ENCODE data around the gene GRAMD4. TPM values are rescaled to one million over a fixed set of nuclear protein-coding genes. Genes with fewer than 3 reads are reported as not detected.

GRAMD4 gene
- total RNA-seq, 2 experiments from 2014 or later, result 46.9 to 52.4 TPM

- no peak overlapping the region for H2AFZ ChIP-seq (ENCODE audit: low read length)
- TF ChIP-seq EZH2phosphoT487 (IDR thresholded peaks at IDR 0.05; ENCODE audit: borderline replicate concordance, low read depth, low read length), result no peak
- TF ChIP-seq CTCF (conservative IDR thresholded peaks at IDR 0.05; ENCODE audit: low read length), result no peak
- H3K4me2 ChIP-seq (ENCODE audit: low read length), result no peak overlapping the region
- H4K20me1 ChIP-seq (ENCODE audit: insufficient read depth, low read length), result no peaks in the 10 kb centered on the region
- CTCF ChIA-PET (ENCODE audit: unreplicated experiment), result no interaction called here
- no peak for DNase-seq (ENCODE audit: low spot score)
- peaks cover 18% of the 10 kb centered on the region; the same call in 1 of the 2 replicates for H3K36me3 ChIP-seq (ENCODE audit: insufficient read depth, low read length)
- BruUV-seq (replicated peaks), result no TSS peak
- intact Hi-C loops (cut with micrococcal nuclease; ENCODE audit: unreplicated experiment), result no loop called here
- H3K4me3 ChIP-seq (ENCODE audit: low read depth, low read length, poor library complexity, severe bottlenecking), result no peak overlapping the region
- H3K4me1 ChIP-seq (ENCODE audit: insufficient read depth, low read length, poor library complexity, severe bottlenecking), result peaks cover 3% of the 10 kb centered on the region
- no peak overlapping the region for H3K27ac ChIP-seq (ENCODE audit: low read depth, low read length, poor library complexity, severe bottlenecking)
- POLR2A ChIA-PET, result no interaction called here
- no peaks in the 10 kb centered on the region for H3K79me2 ChIP-seq (ENCODE audit: insufficient read depth, low read depth, low read length)
- H3K9me2 ChIP-seq (ENCODE audit: insufficient read depth, low read length), result no peaks in the 10 kb centered on the region
- no peaks in the 10 kb centered on the region for H3K9me3 ChIP-seq (ENCODE audit: low read length)
These were observed 103.7 kb downstream of the GRAMD4 start for GRCh38 chr22:46723882-46724281.

- no peak overlapping the region for H3K4me3 ChIP-seq (ENCODE audit: low read depth, low read length, poor library complexity, severe bottlenecking)
- intact Hi-C loops (cut with micrococcal nuclease; ENCODE audit: unreplicated experiment), result no loop called here
- no peak overlapping the region for H3K27ac ChIP-seq (ENCODE audit: low read depth, low read length, poor library complexity, severe bottlenecking)
- no peak overlapping the region for H3K4me2 ChIP-seq (ENCODE audit: low read length)
- H4K20me1 ChIP-seq (ENCODE audit: insufficient read depth, low read length), result no peaks in the 10 kb centered on the region
- peaks cover 6% of the 10 kb centered on the region for H3K4me1 ChIP-seq (ENCODE audit: insufficient read depth, low read length, poor library complexity, severe bottlenecking)
- no peaks in the 10 kb centered on the region for H3K79me2 ChIP-seq (ENCODE audit: insufficient read depth, low read depth, low read length)
- no peak for DNase-seq (ENCODE audit: low spot score)
- no peak overlapping the region for H2AFZ ChIP-seq (ENCODE audit: low read length)
- H3K36me3 ChIP-seq (ENCODE audit: insufficient read depth, low read length), result peaks cover 6% of the 10 kb centered on the region; the same call in 1 of the 2 replicates
- BruUV-seq (replicated peaks), result no TSS peak
- CTCF ChIA-PET (ENCODE audit: unreplicated experiment), result no interaction called here
- no peaks in the 10 kb centered on the region for H3K9me3 ChIP-seq (ENCODE audit: low read length)
- TF ChIP-seq CTCF (conservative IDR thresholded peaks at IDR 0.05; ENCODE audit: low read length), result no peak
- TF ChIP-seq EZH2phosphoT487 (IDR thresholded peaks at IDR 0.05; ENCODE audit: borderline replicate concordance, low read depth, low read length), result no peak
- POLR2A ChIA-PET, result interaction anchor here (0.5 kb wide), 2 partner anchors 23 to 30 kb away, joined by 3 to 4 read pairs; no protein-coding TSS in a partner anchor
- H3K9me2 ChIP-seq (ENCODE audit: insufficient read depth, low read length), result no peaks in the 10 kb centered on the region
These were observed 104.9 kb downstream of the GRAMD4 start for GRCh38 chr22:46725096-46725495.

- CTCF ChIA-PET (ENCODE audit: unreplicated experiment), result no interaction called here
- DNase-seq (ENCODE audit: low spot score), result no peak
- intact Hi-C loops (cut with micrococcal nuclease; ENCODE audit: unreplicated experiment), result no loop called here
- H4K20me1 ChIP-seq (ENCODE audit: insufficient read depth, low read length), result no peaks in the 10 kb centered on the region; the same call in 1 of the 2 replicates
- peak overlapping the region; percentile 6; the same call in 1 of the 2 replicates for H3K4me2 ChIP-seq (ENCODE audit: low read length)
- 0 out of 2 replicates have a peak, but pooled peaks cover 5% of the 10 kb centered on the region for H3K36me3 ChIP-seq (ENCODE audit: insufficient read depth, low read length)
- no peaks in the 10 kb centered on the region for H3K9me2 ChIP-seq (ENCODE audit: insufficient read depth, low read length)
- no peak overlapping the region for H2AFZ ChIP-seq (ENCODE audit: low read length)
- no peak overlapping the region for H3K27ac ChIP-seq (ENCODE audit: low read depth, low read length, poor library complexity, severe bottlenecking)
- peaks cover 6% of the 10 kb centered on the region for H3K4me1 ChIP-seq (ENCODE audit: insufficient read depth, low read length, poor library complexity, severe bottlenecking)
- no peak for TF ChIP-seq CTCF (conservative IDR thresholded peaks at IDR 0.05; ENCODE audit: low read length)
- TF ChIP-seq EZH2phosphoT487 (IDR thresholded peaks at IDR 0.05; ENCODE audit: borderline replicate concordance, low read depth, low read length), result no peak
- H3K4me3 ChIP-seq (ENCODE audit: low read depth, low read length, poor library complexity, severe bottlenecking), result no peak overlapping the region
- H3K79me2 ChIP-seq (ENCODE audit: insufficient read depth, low read depth, low read length), result no peaks in the 10 kb centered on the region
- POLR2A ChIA-PET, result no interaction called here
- H3K9me3 ChIP-seq (ENCODE audit: low read length), result no peaks in the 10 kb centered on the region
- BruUV-seq (replicated peaks), result no TSS peak
These were observed 106.1 kb downstream of the GRAMD4 start for GRCh38 chr22:46726066-46726985.
